Measurements from ENCODE around the gene GPR141.

- TF ChIP-seq, protein P1, sequence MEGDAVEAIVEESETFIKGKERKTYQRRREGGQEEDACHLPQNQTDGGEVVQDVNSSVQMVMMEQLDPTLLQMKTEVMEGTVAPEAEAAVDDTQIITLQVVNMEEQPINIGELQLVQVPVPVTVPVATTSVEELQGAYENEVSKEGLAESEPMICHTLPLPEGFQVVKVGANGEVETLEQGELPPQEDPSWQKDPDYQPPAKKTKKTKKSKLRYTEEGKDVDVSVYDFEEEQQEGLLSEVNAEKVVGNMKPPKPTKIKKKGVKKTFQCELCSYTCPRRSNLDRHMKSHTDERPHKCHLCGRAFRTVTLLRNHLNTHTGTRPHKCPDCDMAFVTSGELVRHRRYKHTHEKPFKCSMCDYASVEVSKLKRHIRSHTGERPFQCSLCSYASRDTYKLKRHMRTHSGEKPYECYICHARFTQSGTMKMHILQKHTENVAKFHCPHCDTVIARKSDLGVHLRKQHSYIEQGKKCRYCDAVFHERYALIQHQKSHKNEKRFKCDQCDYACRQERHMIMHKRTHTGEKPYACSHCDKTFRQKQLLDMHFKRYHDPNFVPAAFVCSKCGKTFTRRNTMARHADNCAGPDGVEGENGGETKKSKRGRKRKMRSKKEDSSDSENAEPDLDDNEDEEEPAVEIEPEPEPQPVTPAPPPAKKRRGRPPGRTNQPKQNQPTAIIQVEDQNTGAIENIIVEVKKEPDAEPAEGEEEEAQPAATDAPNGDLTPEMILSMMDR (optimal IDR thresholded peaks at IDR 0.05 in 1 of 3, IDR thresholded peaks at IDR 0.05 in 1 of 3, conservative IDR thresholded peaks at IDR 0.05 in 1 of 3; ENCODE audit: extremely low read depth in 1 of 3, insufficient read depth in 2 of 3, low read length in 3 of 3): no peak
- TF ChIP-seq EZH2 (IDR thresholded peaks at IDR 0.05; ENCODE audit: low read length): no peak
Observed at GRCh38 chr7:37698782-37699181, 15.2 kb downstream of the GPR141 start.

Measured in keratinocyte (primary cell).